Endothelial cell (in vitro differentiated cells): ENCODE results near the gene CUX1. TPM values are rescaled to one million over a fixed set of nuclear protein-coding genes. Genes with fewer than 3 reads are reported as not detected.

ENCODE experiments used
- DNase-seq: peaks from one replicate; pipeline ENCODE4 v3.0.0; 2021; ENCODE audit warnings: low spot score
- H3K27ac Mint-ChIP-seq: one replicate; pipeline ENCODE4 v1.8.0; 2021; ENCODE audit warnings: mixed read lengths, inconsistent platforms; ENCODE audit not compliant: unreplicated experiment
- H3K27me3 Mint-ChIP-seq: one replicate; pipeline ENCODE4 v1.8.0; 2021; ENCODE audit warnings: mild to moderate bottlenecking, moderate library complexity, mixed read lengths, inconsistent platforms; ENCODE audit not compliant: unreplicated experiment
- H3K36me3 Mint-ChIP-seq: one replicate; pipeline ENCODE4 v1.8.0; 2021; ENCODE audit warnings: mild to moderate bottlenecking, low read depth, mixed read lengths, inconsistent platforms; ENCODE audit not compliant: unreplicated experiment
- H3K4me1 Mint-ChIP-seq: one replicate; pipeline ENCODE4 v1.8.0; 2021; ENCODE audit warnings: mild to moderate bottlenecking, mixed read lengths, inconsistent platforms; ENCODE audit not compliant: unreplicated experiment
- H3K4me3 Mint-ChIP-seq: one replicate; pipeline ENCODE4 v1.8.0; 2021; ENCODE audit warnings: mild to moderate bottlenecking, mixed read lengths, inconsistent platforms; ENCODE audit not compliant: unreplicated experiment
- H3K9me3 Mint-ChIP-seq: one replicate; pipeline ENCODE4 v1.8.0; 2021; ENCODE audit warnings: mixed read lengths, inconsistent platforms; ENCODE audit not compliant: unreplicated experiment
- total RNA-seq: library from RNA; stranded (reverse); fragmentation: NEBNext Ultra II Directional; extraction: Animal tissue kit (Norgen Biotek cat#: 25700); gene quantifications from one replicate; pipeline ENCODE4 v1.2.1, GENCODE V29; 2021; ENCODE audit not compliant: unreplicated experiment
- TF ChIP-seq, protein P1 (sequence below): fragments of 200-600 bp; sonication (generic); IDR thresholded peaks from one replicate; pipeline ENCODE4 v1.5.0; 2021; ENCODE audit warnings: antibody characterized with exemption; ENCODE audit not compliant: unreplicated experiment

Gene CUX1
- total RNA-seq, 1 donor from 2014 or later: 43.7 TPM

DNA sequence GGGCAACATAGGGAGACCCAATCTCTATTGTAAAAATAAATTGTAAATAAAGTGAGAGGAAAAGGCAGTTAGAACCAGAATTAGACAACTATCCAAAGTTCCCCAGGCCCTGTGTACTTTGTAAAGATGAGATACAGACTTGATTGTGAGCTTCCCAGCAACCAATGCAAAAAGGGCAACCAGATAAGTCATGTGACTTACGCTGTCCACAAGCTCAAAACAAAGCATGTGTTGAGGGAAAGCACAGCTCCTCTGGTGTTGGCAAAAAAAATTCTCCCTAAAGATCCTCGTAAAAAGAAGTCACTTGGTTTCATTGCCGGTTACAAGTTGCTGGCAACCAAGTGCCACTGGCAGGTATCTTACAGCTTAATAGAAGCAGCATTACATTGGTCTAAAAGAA lies 154.0 kb downstream of the CUX1 start:
- H3K4me1 Mint-ChIP-seq: peaks cover 2% of the 10 kb centered on the region
- DNase-seq: no peak
- no peak overlapping the region for H3K27ac Mint-ChIP-seq
- TF ChIP-seq, protein P1, sequence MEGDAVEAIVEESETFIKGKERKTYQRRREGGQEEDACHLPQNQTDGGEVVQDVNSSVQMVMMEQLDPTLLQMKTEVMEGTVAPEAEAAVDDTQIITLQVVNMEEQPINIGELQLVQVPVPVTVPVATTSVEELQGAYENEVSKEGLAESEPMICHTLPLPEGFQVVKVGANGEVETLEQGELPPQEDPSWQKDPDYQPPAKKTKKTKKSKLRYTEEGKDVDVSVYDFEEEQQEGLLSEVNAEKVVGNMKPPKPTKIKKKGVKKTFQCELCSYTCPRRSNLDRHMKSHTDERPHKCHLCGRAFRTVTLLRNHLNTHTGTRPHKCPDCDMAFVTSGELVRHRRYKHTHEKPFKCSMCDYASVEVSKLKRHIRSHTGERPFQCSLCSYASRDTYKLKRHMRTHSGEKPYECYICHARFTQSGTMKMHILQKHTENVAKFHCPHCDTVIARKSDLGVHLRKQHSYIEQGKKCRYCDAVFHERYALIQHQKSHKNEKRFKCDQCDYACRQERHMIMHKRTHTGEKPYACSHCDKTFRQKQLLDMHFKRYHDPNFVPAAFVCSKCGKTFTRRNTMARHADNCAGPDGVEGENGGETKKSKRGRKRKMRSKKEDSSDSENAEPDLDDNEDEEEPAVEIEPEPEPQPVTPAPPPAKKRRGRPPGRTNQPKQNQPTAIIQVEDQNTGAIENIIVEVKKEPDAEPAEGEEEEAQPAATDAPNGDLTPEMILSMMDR: no peak
- H3K27me3 Mint-ChIP-seq: peaks cover 1% of the 10 kb centered on the region
- no peaks in the 10 kb centered on the region for H3K36me3 Mint-ChIP-seq
- no peak overlapping the region for H3K4me3 Mint-ChIP-seq
- no peaks in the 10 kb centered on the region for H3K9me3 Mint-ChIP-seq

DNA sequence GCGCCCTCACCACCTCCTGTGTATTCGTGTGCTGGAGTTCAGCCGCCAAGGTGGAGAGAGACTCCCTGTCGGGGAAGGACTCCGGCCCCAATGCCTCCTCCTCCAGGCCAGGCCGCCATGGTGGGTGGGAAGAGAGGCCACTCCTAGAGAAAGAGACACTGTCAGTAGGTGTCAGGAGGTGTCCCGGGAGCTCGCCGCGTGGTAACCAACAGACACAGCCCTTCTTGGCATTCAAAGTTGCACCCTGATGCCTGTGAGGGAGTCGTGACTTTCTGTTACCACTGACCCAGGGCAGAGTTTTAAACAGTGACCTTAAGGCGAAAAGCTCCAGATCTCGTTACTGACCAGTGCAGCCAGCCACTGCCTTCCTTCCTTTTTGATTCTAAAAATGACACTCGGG lies 155.2 kb downstream of the CUX1 start:
- Mint-ChIP-seq H3K9me3 (no peaks in the 10 kb centered on the region), H3K27ac (no peak overlapping the region), H3K27me3 (peaks cover 1% of the 10 kb centered on the region), H3K4me3 (no peak overlapping the region), H3K4me1 (peaks cover 2% of the 10 kb centered on the region), H3K36me3 (peaks cover 4% of the 10 kb centered on the region)
- TF ChIP-seq, protein P1: no peak
- no peak for DNase-seq

DNA sequence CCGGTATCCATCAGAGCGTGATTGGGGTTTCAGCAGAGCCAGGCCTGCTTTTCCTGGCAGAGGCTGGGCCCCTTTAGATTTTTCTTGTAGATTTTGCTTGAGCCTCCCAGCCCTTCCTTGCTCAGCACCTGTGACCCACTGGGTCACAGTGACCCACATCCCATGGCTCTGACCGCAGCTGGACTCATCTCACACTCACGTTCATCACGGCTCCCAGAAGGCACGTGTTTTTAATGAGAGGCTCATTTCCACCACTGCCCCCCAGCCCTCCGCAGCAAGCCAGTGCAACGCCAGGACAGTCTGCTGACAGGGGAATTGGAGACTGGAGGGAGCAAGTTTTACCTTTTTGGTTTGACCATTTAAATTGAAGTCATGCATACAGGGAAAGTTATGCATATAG lies 155.7 kb downstream of the CUX1 start:
- TF ChIP-seq, protein P1: no peak
- Mint-ChIP-seq H3K4me3 (no peak overlapping the region), H3K4me1 (peaks cover 2% of the 10 kb centered on the region), H3K27me3 (peaks cover 1% of the 10 kb centered on the region), H3K27ac (no peak overlapping the region), H3K36me3 (peaks cover 4% of the 10 kb centered on the region), H3K9me3 (no peaks in the 10 kb centered on the region)
- DNase-seq: no peak

DNA sequence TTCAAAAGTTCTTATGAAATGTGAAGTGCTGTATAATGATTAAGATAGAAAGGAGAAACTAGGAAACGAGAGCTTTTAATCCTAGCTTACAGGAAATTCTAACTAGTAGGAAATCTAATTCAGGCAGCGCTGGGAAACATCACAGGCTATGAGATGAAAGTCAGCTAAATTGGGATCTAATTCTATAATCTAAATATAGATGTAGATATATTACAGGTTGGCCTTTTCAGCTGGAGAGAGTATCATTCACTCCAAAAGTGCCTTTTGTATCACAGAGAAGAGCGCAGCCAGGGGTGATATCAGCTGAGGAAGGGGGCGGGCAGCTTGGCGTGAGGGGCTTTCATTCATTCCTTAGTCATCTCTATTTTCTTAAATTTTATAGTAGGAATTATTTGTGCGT lies 157.0 kb downstream of the CUX1 start:
- TF ChIP-seq, protein P1: no peak
- H3K27ac Mint-ChIP-seq: no peak overlapping the region

DNA sequence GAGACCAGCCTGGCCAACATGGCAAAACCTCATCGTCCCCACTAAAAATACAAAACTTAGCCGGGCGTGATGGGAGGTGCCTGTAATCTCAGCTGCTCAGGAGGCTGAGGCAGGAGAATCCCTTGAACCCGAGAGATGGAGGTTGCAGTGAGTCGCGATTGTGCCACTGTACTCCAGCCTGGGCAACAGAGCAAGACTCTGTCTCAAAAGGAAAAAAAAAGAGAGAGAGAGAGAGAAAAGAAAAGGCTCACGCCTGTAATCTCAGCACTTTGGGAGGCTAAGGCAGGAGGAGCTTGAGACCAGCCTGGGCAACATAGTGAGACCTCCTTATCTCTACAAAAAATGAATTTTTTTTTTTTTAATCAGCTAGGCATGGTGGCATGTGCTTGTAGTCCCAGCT lies 157.6 kb downstream of the CUX1 start:
- Mint-ChIP-seq H3K4me3 (no peak overlapping the region), H3K27ac (no peak overlapping the region)
- DNase-seq: no peak

More for the DNA sequence above, 157.0 kb downstream of the CUX1 start:
- Mint-ChIP-seq H3K4me3 (no peak overlapping the region), H3K4me1 (peaks cover 6% of the 10 kb centered on the region), H3K36me3 (peaks cover 4% of the 10 kb centered on the region), H3K9me3 (no peaks in the 10 kb centered on the region), H3K27me3 (peaks cover 1% of the 10 kb centered on the region)
- DNase-seq: no peak

More for the DNA sequence above, 157.6 kb downstream of the CUX1 start:
- Mint-ChIP-seq H3K27me3 (peaks cover 1% of the 10 kb centered on the region), H3K36me3 (peaks cover 4% of the 10 kb centered on the region), H3K9me3 (no peaks in the 10 kb centered on the region), H3K4me1 (peaks cover 4% of the 10 kb centered on the region)
- TF ChIP-seq, protein P1: no peak
